GM20000 (cell line): ENCODE measurements around the gene RIOX2.

Experiments used
- DNase-seq: peaks from one replicate; pipeline ENCODE4 v3.0.0; 2012; ENCODE audit warnings: low spot score
- CTCF ChIP-seq: IDR thresholded peaks from 2 replicates; pipeline ENCODE4 v1.5.1; 2012; ENCODE audit warnings: mild to moderate bottlenecking, control low read depth; ENCODE audit errors: extremely low read depth, missing control alignments

Gene RIOX2

GRCh38 chr3:97999103-97999502 lies 26.9 kb upstream of the RIOX2 start:
- TF ChIP-seq CTCF: no peak

GRCh38 chr3:97996988-97997387 lies 24.8 kb upstream of the RIOX2 start:
- TF ChIP-seq CTCF: no peak
- no peak for DNase-seq

More at GRCh38 chr3:97999103-97999502, 26.9 kb upstream of the RIOX2 start:
- DNase-seq: no peak

- no peak for DNase-seq
- no peak for TF ChIP-seq CTCF
Measured at GRCh38 chr3:97994328-97994945, 22.2 kb upstream of the RIOX2 start.

GRCh38 chr3:97993526-97993925 lies 21.3 kb upstream of the RIOX2 start:
- no peak for TF ChIP-seq CTCF
- no peak for DNase-seq

- no peak for TF ChIP-seq CTCF
Measured at GRCh38 chr3:97992547-97993173, 20.4 kb upstream of the RIOX2 start.

GRCh38 chr3:97991293-97991682 lies 19.1 kb upstream of the RIOX2 start:
- no peak for DNase-seq

More at GRCh38 chr3:97992547-97993173, 20.4 kb upstream of the RIOX2 start:
- DNase-seq: no peak

More at GRCh38 chr3:97991293-97991682, 19.1 kb upstream of the RIOX2 start:
- TF ChIP-seq CTCF: no peak
